ENCODE measurements around the gene GDI2.

- TF ChIP-seq CTCF (IDR thresholded peaks at IDR 0.05 in 2 of 3, conservative IDR thresholded peaks at IDR 0.05 in 1 of 3; ENCODE audit: insufficient read depth in 2 of 3, low read depth in 1 of 3, low read length in 3 of 3) (no peak), CREB1 (IDR thresholded peaks at IDR 0.05) (no peak), CREB1 (CRISPR knock-in tag; IDR thresholded peaks at IDR 0.05) (no peak), TFE3 (CRISPR knock-in tag; IDR thresholded peaks at IDR 0.05) (no peak), POLR2A (conservative IDR thresholded peaks at IDR 0.05) (no peak), ID3 (CRISPR knock-in tag; IDR thresholded peaks at IDR 0.05) (no peak), ID3 (tag; IDR thresholded peaks at IDR 0.05) (no peak), HMG20B (CRISPR knock-in tag; IDR thresholded peaks at IDR 0.05) (no peak), RBM39 (optimal IDR thresholded peaks at IDR 0.05; ENCODE audit: low read depth, low read length) (no peak), ERF (CRISPR knock-in tag; IDR thresholded peaks at IDR 0.05) (no peak), L3MBTL2 (IDR thresholded peaks at IDR 0.05) (no peak), YBX1 (IDR thresholded peaks at IDR 0.05) (no peak), ZBTB33 (CRISPR knock-in tag; IDR thresholded peaks at IDR 0.05) (no peak), CBX1 (IDR thresholded peaks at IDR 0.05; ENCODE audit: low read depth) (no peak), MAZ (CRISPR knock-in tag; conservative IDR thresholded peaks at IDR 0.05 in 1 of 2, IDR thresholded peaks at IDR 0.05 in 1 of 2) (no peak)
- TF ChIP-seq, protein P1, sequence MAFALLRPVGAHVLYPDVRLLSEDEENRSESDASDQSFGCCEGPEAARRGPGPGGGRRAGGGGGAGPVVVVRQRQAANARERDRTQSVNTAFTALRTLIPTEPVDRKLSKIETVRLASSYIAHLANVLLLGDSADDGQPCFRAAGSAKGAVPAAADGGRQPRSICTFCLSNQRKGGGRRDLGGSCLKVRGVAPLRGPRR (CRISPR knock-in tag; IDR thresholded peaks at IDR 0.05): no peak
Observed at GRCh38 chr10:5811387-5811821, 1.8 kb downstream of the GDI2 start.

Measured in K562 (cell line).